ENCODE measurements around the gene CD22. TPM values are rescaled to one million over a fixed set of nuclear protein-coding genes. Genes with fewer than 3 reads are reported as not detected.
"Not testable (repeated sequence)": the region's sequence is repeated elsewhere in the genome, so short reads cannot be mapped to it uniquely, and the experiment has no call there.

The CD22 gene
- polyA plus RNA-seq, 3 donors = 5.1 to 10.0 (median 8.7) TPM

- DNase-seq (ENCODE audit: low read depth in 3 of 3, low spot score in 2 of 3) = no peak
Measured at GRCh38 chr19:35378356-35378755, 49.4 kb downstream of the CD22 start.

DNA sequence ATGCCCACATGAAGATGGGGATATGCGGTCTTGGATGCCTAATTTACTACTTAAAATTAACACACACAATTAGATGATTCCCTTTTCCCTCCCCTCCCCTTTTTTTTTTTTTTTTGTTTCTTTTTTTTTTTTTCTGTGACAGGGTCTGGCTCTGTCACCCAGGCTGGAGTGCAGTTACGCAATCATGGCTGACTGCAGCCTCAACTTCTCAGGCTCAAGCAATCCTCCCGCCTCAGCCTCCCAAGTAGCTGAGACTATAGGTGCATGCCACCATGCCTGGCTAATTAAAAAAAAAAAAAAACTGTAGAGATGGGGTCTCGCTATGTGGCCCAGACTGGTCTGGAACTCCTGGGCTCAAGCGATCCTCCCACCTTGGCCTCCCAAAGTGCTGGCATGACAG is 50.6 kb downstream of the CD22 start:
- DNase-seq (ENCODE audit: low read depth in 3 of 3, low spot score in 2 of 3) = not testable (repeated sequence)

- DNase-seq (ENCODE audit: low read depth in 3 of 3, low spot score in 2 of 3) = no peak
Measured at GRCh38 chr19:35379992-35380391, 51.0 kb downstream of the CD22 start.

GRCh38 chr19:35380450-35381124 is 51.6 kb downstream of the CD22 start:
- DNase-seq (ENCODE audit: low read depth in 3 of 3, low spot score in 2 of 3) = no peak

DNA sequence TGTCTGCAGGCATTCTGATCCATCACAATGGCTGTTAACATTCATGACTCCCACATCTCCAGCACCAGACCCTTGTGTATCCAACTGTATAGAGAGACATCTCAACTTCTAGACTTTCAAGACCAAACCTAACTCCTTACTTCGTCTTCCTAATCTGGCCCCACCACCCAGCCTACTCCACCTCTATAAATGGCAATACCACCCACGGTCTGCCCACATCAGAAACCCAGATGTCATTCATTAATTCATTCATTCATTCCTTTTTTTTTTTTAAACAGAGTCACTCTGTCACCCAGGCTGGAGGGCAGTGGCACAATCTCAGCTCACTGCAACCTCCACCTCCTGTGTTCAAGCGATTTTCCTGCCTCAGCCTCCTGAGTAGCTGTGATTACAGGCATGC is 52.3 kb downstream of the CD22 start:
- no peak for DNase-seq (ENCODE audit: low read depth in 3 of 3, low spot score in 2 of 3)

- no peak for DNase-seq (ENCODE audit: low read depth in 3 of 3, low spot score in 2 of 3)
Measured at GRCh38 chr19:35381926-35382325, 52.9 kb downstream of the CD22 start.

DNA sequence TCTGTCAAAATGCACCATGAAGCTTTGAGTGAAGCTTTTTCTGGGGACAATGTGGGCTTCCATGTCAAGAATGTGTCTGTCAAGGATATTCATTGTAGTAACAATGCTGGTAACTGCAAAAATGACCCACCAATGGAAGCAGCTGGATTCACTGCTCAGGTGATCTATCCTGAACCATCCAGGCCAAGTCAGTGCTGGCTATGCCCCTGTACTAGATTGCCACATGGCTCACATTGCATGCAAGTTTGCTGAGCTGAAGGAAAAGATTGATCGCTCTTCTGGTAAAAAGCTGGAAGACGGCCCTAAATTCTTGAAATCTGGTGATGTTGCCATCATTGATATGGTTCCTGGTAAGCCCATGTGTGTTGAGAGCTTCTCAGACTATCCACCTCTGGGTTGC is 54.5 kb downstream of the CD22 start:
- DNase-seq (ENCODE audit: low read depth in 3 of 3, low spot score in 2 of 3) = no peak

GRCh38 chr19:35388277-35389054 is 59.5 kb downstream of the CD22 start:
- DNase-seq (ENCODE audit: low read depth in 3 of 3, low spot score in 2 of 3) = no peak

GRCh38 chr19:35389192-35389861 is 60.3 kb downstream of the CD22 start:
- no peak for DNase-seq (ENCODE audit: low read depth in 3 of 3, low spot score in 2 of 3)

DNA sequence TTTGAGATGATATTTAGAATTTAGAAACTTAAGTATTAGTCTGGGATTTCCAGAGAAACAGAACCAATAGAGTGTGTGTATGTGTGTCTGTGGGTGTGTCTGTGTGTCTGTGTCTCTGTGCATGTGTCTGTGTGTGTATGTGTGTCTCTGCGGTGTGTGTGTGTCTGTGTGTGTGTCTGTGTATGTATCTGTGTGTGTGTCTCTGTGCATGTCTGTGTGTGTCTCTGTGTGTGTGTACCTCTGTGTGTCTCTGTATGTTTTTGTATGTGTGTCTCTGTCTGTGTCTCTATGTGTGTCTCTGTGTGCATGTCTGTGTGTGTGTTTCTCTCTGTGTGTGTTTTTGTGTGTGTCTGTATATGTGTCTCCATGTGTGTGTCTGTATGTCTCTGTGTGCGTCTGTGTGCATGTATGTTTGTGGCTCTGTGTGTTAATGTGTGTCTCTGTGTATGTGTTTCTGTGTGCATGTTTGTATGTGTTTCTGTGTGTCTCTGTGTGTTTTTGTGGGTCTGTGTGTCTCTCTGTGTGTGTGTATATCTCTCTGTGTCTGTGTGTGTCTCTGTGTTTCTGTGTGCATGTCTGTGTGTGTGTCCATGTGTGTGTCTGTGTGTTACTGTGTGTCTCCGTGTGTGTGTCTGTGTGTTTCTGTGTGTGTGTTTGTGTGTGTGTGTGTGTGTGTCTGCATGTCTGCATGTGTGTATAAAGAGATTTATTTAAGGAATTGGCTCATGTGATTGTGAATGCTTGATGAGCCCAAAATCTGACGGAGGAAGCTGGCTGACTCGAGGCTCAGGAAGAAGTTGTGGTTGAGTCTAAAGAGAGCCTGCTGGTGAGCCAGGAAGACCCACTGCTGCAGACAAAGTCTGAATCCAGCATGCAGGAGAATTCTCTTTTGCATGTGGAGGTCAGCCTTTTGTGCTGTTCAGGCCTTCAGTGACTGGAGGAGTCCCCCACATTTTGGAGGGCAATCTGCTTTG is 64.0 kb downstream of the CD22 start:
- DNase-seq (ENCODE audit: low read depth in 3 of 3, low spot score in 2 of 3) = no peak

DNA sequence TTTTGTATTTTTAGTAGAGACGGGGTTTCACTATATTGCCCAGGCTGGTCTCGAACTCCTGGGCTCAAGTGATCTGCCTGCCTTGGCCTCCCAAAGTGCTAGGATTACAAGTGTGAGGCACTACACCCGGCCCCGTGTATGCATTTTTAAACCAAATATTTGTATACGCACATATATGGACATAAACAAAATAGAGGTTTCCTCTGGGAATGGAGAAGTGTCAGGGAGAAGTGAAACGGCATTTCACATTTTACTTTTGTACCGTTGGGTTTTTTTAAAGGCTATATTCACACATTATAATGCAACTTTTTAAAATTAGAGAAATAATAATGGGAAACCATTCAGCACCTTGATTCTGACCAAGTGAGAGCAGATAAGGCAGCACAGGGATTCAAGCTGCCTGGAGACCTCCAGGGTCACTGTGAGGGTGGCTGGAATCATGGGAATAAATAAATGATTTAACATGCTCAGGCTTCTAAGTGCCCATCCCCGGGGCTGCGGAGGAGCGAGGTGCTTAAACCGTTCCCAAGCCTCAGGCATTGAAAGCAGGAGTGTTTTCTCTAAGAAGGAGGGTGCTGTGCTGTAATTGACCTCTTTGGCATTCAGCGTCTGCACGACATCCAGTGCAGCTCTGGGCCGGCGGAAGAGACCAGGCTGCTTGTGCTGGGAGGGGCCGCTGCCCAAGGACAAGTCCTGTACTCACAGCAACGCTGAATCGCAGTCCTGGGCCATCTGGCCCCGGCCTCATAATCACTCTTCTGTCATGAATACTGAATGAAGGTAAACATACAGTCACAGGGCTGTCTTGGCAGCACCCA is 66.6 kb downstream of the CD22 start:
- no peak for DNase-seq (ENCODE audit: low read depth in 3 of 3, low spot score in 2 of 3)

GRCh38 chr19:35396240-35396885 is 67.4 kb downstream of the CD22 start:
- DNase-seq (ENCODE audit: low read depth in 3 of 3, low spot score in 2 of 3) = no peak

Other genes with a start within 250 kb of the CD22 start
- gene FXYD3, start 213.4 kb upstream of the CD22 start, polyA plus RNA-seq (ENCODE audit: insufficient read length in 3 of 3) = 10 to 100 TPM in 2 of 3 donors, 1 to 10 TPM in 1; 7.0 to 26.7 (median 15.4) TPM
- gene LGI4, start 194.1 kb upstream of the CD22 start, polyA plus RNA-seq (ENCODE audit: insufficient read length in 3 of 3) = 1 to 10 TPM; 2.2 to 3.0 (median 2.3) TPM
- gene FXYD1, start 190.4 kb upstream of the CD22 start, polyA plus RNA-seq (ENCODE audit: insufficient read length in 3 of 3) = 10 to 100 TPM; 16.1 to 22.5 (median 20.2) TPM
- 1 to 10 TPM in 1 of 3 donors, under 1 TPM in 2; 0.50 to 1.0 (median 0.57) TPM for gene FXYD7, start 185.9 kb upstream of the CD22 start, polyA plus RNA-seq (ENCODE audit: insufficient read length in 3 of 3)
- gene FXYD5, start 174.5 kb upstream of the CD22 start, polyA plus RNA-seq (ENCODE audit: insufficient read length in 3 of 3) = 10 to 100 TPM; 19.1 to 36.7 (median 25.5) TPM
- gene FAM187B, start 100.4 kb upstream of the CD22 start, polyA plus RNA-seq (ENCODE audit: insufficient read length in 3 of 3) = not detected
- gene LSR, start 80.2 kb upstream of the CD22 start, polyA plus RNA-seq (ENCODE audit: insufficient read length in 3 of 3) = 10 to 100 TPM; 38.5 to 52.0 (median 51.5) TPM
- 100 to 1,000 TPM; 160 to 166 (median 164) TPM for gene USF2, start 60.2 kb upstream of the CD22 start, polyA plus RNA-seq (ENCODE audit: insufficient read length in 3 of 3)
- gene HAMP, start 46.7 kb upstream of the CD22 start, polyA plus RNA-seq (ENCODE audit: insufficient read length in 3 of 3) = under 1 TPM in 2 of 3 donors, not detected in 1; 0.06 to 0.31 TPM
- 1 to 10 TPM; 1.9 to 2.7 (median 2.3) TPM for gene MAG, start 37.0 kb upstream of the CD22 start, polyA plus RNA-seq (ENCODE audit: insufficient read length in 3 of 3)
- gene FFAR1, start 18.7 kb downstream of the CD22 start, polyA plus RNA-seq (ENCODE audit: insufficient read length in 3 of 3) = under 1 TPM; 0.22 to 0.30 (median 0.28) TPM
- gene FFAR3, start 29.3 kb downstream of the CD22 start, polyA plus RNA-seq (ENCODE audit: insufficient read length in 3 of 3) = under 1 TPM in 2 of 3 donors, not detected in 1; 0.14 to 0.31 TPM
- gene GPR42, start 41.9 kb downstream of the CD22 start, polyA plus RNA-seq (ENCODE audit: insufficient read length in 3 of 3) = not detected
- gene FFAR2, start 119.1 kb downstream of the CD22 start, polyA plus RNA-seq (ENCODE audit: insufficient read length in 3 of 3) = under 1 TPM; 0.28 to 0.86 (median 0.31) TPM
- gene KRTDAP, start 161.3 kb downstream of the CD22 start, polyA plus RNA-seq (ENCODE audit: insufficient read length in 3 of 3) = under 1 TPM in 2 of 3 donors, not detected in 1; 0.47 to 0.86 TPM
- 10 to 100 TPM; 68.1 to 72.6 (median 69.0) TPM for gene DMKN, start 184.5 kb downstream of the CD22 start, polyA plus RNA-seq (ENCODE audit: insufficient read length in 3 of 3)
- gene SBSN, start 199.1 kb downstream of the CD22 start, polyA plus RNA-seq (ENCODE audit: insufficient read length in 3 of 3) = not detected
- not detected for gene GAPDHS, start 204.3 kb downstream of the CD22 start, polyA plus RNA-seq (ENCODE audit: insufficient read length in 3 of 3)
- gene TMEM147, start 216.4 kb downstream of the CD22 start, polyA plus RNA-seq (ENCODE audit: insufficient read length in 3 of 3) = 10 to 100 TPM; 84.1 to 99.1 (median 92.9) TPM
- gene ATP4A, start 234.5 kb downstream of the CD22 start, polyA plus RNA-seq (ENCODE audit: insufficient read length in 3 of 3) = under 1 TPM in 1 of 3 donors, not detected in 2; 0.06 TPM